Astrocyte (in vitro differentiated cells and primary cell): ENCODE measurements around the gene HOXA13. TPM values are rescaled to one million over a fixed set of nuclear protein-coding genes. Genes with fewer than 3 reads are reported as not detected.

ENCODE experiments used
- DNase-seq: peaks from one replicate; pipeline ENCODE4 v3.0.0-alpha.2; 2010; ENCODE audit warnings: low read depth
- FAIRE-seq: peaks from 2 replicates; lab custom pipeline; 2011; peaks lifted over from hg19 to GRCh38; lab: Jason Lieb, UNC
- H2AFZ ChIP-seq: 2 replicates; pipeline ENCODE4 v1.6.0; 2012; ENCODE audit warnings: low read depth, low read length, inconsistent platforms
- H3K27ac ChIP-seq: 2 replicates; pipeline ENCODE4 v1.5.1; 2011; ENCODE audit warnings: low read depth, low read length, inconsistent platforms
- H3K27me3 ChIP-seq: 2 replicates; pipeline ENCODE4 v1.6.0; 2011; ENCODE audit warnings: low read length, inconsistent platforms; ENCODE audit not compliant: insufficient read depth
- H3K36me3 ChIP-seq: 2 replicates; pipeline ENCODE4 v1.5.1; 2011; ENCODE audit warnings: low read length, inconsistent platforms; ENCODE audit not compliant: insufficient read depth
- H3K4me1 ChIP-seq: 2 replicates; pipeline ENCODE4 v1.5.1; 2011; ENCODE audit warnings: low read length, inconsistent platforms; ENCODE audit not compliant: insufficient read depth
- H3K4me2 ChIP-seq: 2 replicates; pipeline ENCODE4 v1.6.0; 2012; ENCODE audit warnings: low read length, inconsistent platforms
- H3K4me3 ChIP-seq: 2 replicates; pipeline ENCODE4 v1.5.1; 2011; ENCODE audit warnings: low read depth, mild to moderate bottlenecking, low read length, inconsistent platforms; ENCODE audit not compliant: insufficient read depth
- H3K79me2 ChIP-seq: 2 replicates; pipeline ENCODE4 v1.6.0; 2012; ENCODE audit warnings: mild to moderate bottlenecking, low read length, inconsistent platforms; ENCODE audit not compliant: insufficient read depth
- H3K9ac ChIP-seq: 2 replicates; pipeline ENCODE4 v1.6.0; 2012; ENCODE audit warnings: mild to moderate bottlenecking, low read length, inconsistent platforms
- H3K9me3 ChIP-seq: 2 replicates; pipeline ENCODE4 v1.5.1; 2012; ENCODE audit warnings: low read depth, mild to moderate bottlenecking, low read length, inconsistent platforms; ENCODE audit not compliant: insufficient read depth
- H4K20me1 ChIP-seq: 2 replicates; pipeline ENCODE4 v1.6.0; 2012; ENCODE audit warnings: low read length, inconsistent platforms; ENCODE audit not compliant: insufficient read depth
- H3K27ac Mint-ChIP-seq: one replicate; pipeline ENCODE4 v1.8.0; 2021; ENCODE audit warnings: mild to moderate bottlenecking, mixed read lengths; ENCODE audit not compliant: unreplicated experiment
- H3K27me3 Mint-ChIP-seq: one replicate; pipeline ENCODE4 v1.8.0; 2021; ENCODE audit warnings: low read depth, mixed read lengths; ENCODE audit not compliant: unreplicated experiment
- H3K36me3 Mint-ChIP-seq: one replicate; pipeline ENCODE4 v1.8.0; 2021; ENCODE audit warnings: low read depth, mixed read lengths; ENCODE audit not compliant: unreplicated experiment
- H3K4me1 Mint-ChIP-seq: one replicate; pipeline ENCODE4 v1.8.0; 2021; ENCODE audit warnings: low read depth, mixed read lengths; ENCODE audit not compliant: unreplicated experiment
- H3K4me3 Mint-ChIP-seq: one replicate; pipeline ENCODE4 v1.8.0; 2021; ENCODE audit warnings: mild to moderate bottlenecking, moderate library complexity, mixed read lengths; ENCODE audit not compliant: unreplicated experiment
- H3K9me3 Mint-ChIP-seq: one replicate; pipeline ENCODE4 v1.8.0; 2021; ENCODE audit warnings: mild to moderate bottlenecking, mixed read lengths; ENCODE audit not compliant: unreplicated experiment
- CTCF ChIP-seq: IDR thresholded peaks from 2 replicates; pipeline ENCODE4 v1.5.1; 2011; ENCODE audit warnings: low read depth, mild to moderate bottlenecking, inconsistent platforms, low read length, moderate library complexity; ENCODE audit not compliant: insufficient read depth
- EZH2 ChIP-seq: IDR thresholded peaks from 2 replicates; pipeline ENCODE4 v1.6.1; 2012; ENCODE audit warnings: mild to moderate bottlenecking, low read length, inconsistent platforms; ENCODE audit not compliant: insufficient read depth
- total RNA-seq: library from RNA; stranded (reverse); gene quantifications from 2 replicates; pipeline ENCODE4 v1.2.1, GENCODE V29; 2021

The HOXA13 gene
- total RNA-seq, 1 donor from 2014 or later = not detected

- H3K9me3 ChIP-seq = peaks cover 7% of the 10 kb centered on the region
- H3K36me3 Mint-ChIP-seq = no peaks in the 10 kb centered on the region
- H3K4me2 ChIP-seq = peak overlapping the region; percentile 86
- H3K9me3 Mint-ChIP-seq = peaks cover 30% of the 10 kb centered on the region
- TF ChIP-seq CTCF (no peak), EZH2 (no peak)
- no peak overlapping the region for H3K9ac ChIP-seq
- no peak overlapping the region for H3K27ac ChIP-seq
- H3K4me1 ChIP-seq = no peaks in the 10 kb centered on the region
- H3K27ac Mint-ChIP-seq = no peak overlapping the region
- H3K79me2 ChIP-seq = no peaks in the 10 kb centered on the region
- H3K4me3 Mint-ChIP-seq = peak overlapping the region; percentile 66
- no peak for FAIRE-seq
- H2AFZ ChIP-seq = peak overlapping the region; percentile 55
- peak overlapping the region; percentile 30 for H3K4me3 ChIP-seq
- DNase-seq = no peak
- no peaks in the 10 kb centered on the region for H4K20me1 ChIP-seq
- peaks cover 92% of the 10 kb centered on the region for H3K27me3 ChIP-seq
- H3K27me3 Mint-ChIP-seq = peaks cover 79% of the 10 kb centered on the region
- no peaks in the 10 kb centered on the region for H3K4me1 Mint-ChIP-seq
- H3K36me3 ChIP-seq = no peaks in the 10 kb centered on the region
These were observed 38.6 kb downstream of the HOXA13 start for GRCh38 chr7:27161214-27161720.

- H3K4me1 ChIP-seq = no peaks in the 10 kb centered on the region
- H3K79me2 ChIP-seq = no peaks in the 10 kb centered on the region
- H3K36me3 ChIP-seq = no peaks in the 10 kb centered on the region
- peak overlapping the region; percentile 86 for H3K4me2 ChIP-seq
- H3K27me3 Mint-ChIP-seq = peaks cover 77% of the 10 kb centered on the region
- peaks cover 92% of the 10 kb centered on the region for H3K27me3 ChIP-seq
- no peaks in the 10 kb centered on the region for H3K4me1 Mint-ChIP-seq
- peaks cover 7% of the 10 kb centered on the region for H3K9me3 ChIP-seq
- peak overlapping the region; percentile 66 for H3K4me3 Mint-ChIP-seq
- peak overlapping the region; percentile 40 for H3K4me3 ChIP-seq
- no peak overlapping the region for H3K9ac ChIP-seq
- peak; percentile 23 for DNase-seq
- H3K9me3 Mint-ChIP-seq = peaks cover 30% of the 10 kb centered on the region
- TF ChIP-seq CTCF (peak; percentile 74), EZH2 (peak; percentile 75)
- H3K27ac ChIP-seq = no peak overlapping the region
- peak overlapping the region; percentile 82 for H2AFZ ChIP-seq
- FAIRE-seq = no peak
- H4K20me1 ChIP-seq = no peaks in the 10 kb centered on the region
- H3K27ac Mint-ChIP-seq = no peak overlapping the region
- no peaks in the 10 kb centered on the region for H3K36me3 Mint-ChIP-seq
These were observed 39.2 kb downstream of the HOXA13 start for GRCh38 chr7:27160546-27161213.

DNA sequence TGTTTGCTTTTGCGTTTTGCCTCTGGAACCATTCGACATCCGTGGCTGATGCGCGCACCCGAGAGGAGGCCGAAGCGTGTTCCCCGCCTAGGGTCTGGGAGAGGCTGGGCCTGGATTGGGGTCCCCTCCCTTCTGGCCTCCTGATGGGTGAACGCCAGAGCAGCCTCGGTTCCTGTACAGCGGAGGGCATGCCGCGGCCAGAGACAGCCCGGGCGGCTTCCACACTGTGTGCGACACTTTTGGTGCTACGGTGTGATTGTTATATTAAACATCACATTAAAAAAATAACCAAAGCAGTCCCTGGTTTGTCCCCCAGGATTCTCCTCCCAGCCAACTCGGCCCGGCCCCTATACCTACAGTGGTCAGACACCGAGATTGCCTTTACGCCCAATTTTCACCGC is 39.7 kb downstream of the HOXA13 start:
- no peaks in the 10 kb centered on the region for H3K4me1 ChIP-seq
- H3K27ac ChIP-seq = no peak overlapping the region
- H3K9ac ChIP-seq = no peak overlapping the region
- H3K4me3 ChIP-seq = no peak overlapping the region
- no peak for DNase-seq
- no peaks in the 10 kb centered on the region for H4K20me1 ChIP-seq
- H3K4me1 Mint-ChIP-seq = no peaks in the 10 kb centered on the region
- H3K36me3 ChIP-seq = no peaks in the 10 kb centered on the region
- H3K9me3 ChIP-seq = peaks cover 7% of the 10 kb centered on the region
- peaks cover 79% of the 10 kb centered on the region for H3K27me3 Mint-ChIP-seq
- H2AFZ ChIP-seq = peak overlapping the region; percentile 82
- H3K27me3 ChIP-seq = peaks cover 92% of the 10 kb centered on the region
- H3K4me3 Mint-ChIP-seq = no peak overlapping the region
- peaks cover 31% of the 10 kb centered on the region for H3K9me3 Mint-ChIP-seq
- FAIRE-seq = no peak
- peak overlapping the region; percentile 86 for H3K4me2 ChIP-seq
- no peaks in the 10 kb centered on the region for H3K79me2 ChIP-seq
- TF ChIP-seq CTCF (no peak), EZH2 (peak; percentile 21)
- H3K27ac Mint-ChIP-seq = no peak overlapping the region
- no peaks in the 10 kb centered on the region for H3K36me3 Mint-ChIP-seq
